Measurements from ENCODE around the gene DNMBP. TPM values are rescaled to one million over a fixed set of nuclear protein-coding genes. Genes with fewer than 3 reads are reported as not detected.

The DNMBP gene
- total and polyA plus RNA-seq, 2 of the 8 experiments (the other 6 are each of a cell fraction or from before 2014, with no cell fraction given): 19.1 to 26.4 TPM

GRCh38 chr10:99853655-99854054 lies 156.1 kb downstream of the DNMBP start:
- FAIRE-seq (no peak), DNase-seq (ENCODE audit: low read depth in 1 of 2, low spot score in 2 of 2) (no peak)
- ChIA-PET CTCF (ENCODE audit: partially characterized antibody) (interaction anchor here (0.6 to 10.8 kb wide), 13 partner anchors 8 to 1876 kb away, joined by 3 to 100 read pairs (median 5); no protein-coding TSS in a partner anchor), POLR2A (ENCODE audit: partially characterized antibody) (interaction anchor here (0.6 to 1.2 kb wide), 2 partner anchors 20 to 91 kb away, joined by 4 to 5 read pairs; no protein-coding TSS in a partner anchor)
- H3K4me1 ChIP-seq (replicated peaks in 1 of 4; ENCODE audit: control insufficient read depth in 3 of 4, insufficient read depth in 4 of 4, low read length in 3 of 4): peaks cover 8 to 22% (median 16%) of the 10 kb centered on the region in 4 experiments; a peak in 6 of 7 replicates
- no peak overlapping the region for H2AK5ac ChIP-seq (ENCODE audit: low read depth, low read length)
- H4K20me1 ChIP-seq (replicated peaks in 1 of 2; ENCODE audit: control insufficient read depth in 1 of 2, insufficient read depth in 2 of 2, low read length in 2 of 2): no peaks in the 10 kb centered on the region
- no peak overlapping the region for H2BK12ac ChIP-seq (ENCODE audit: low read depth, low read length)
- no peak overlapping the region for H2BK5ac ChIP-seq (ENCODE audit: low read depth, low read length)
- H3K23me2 ChIP-seq (ENCODE audit: low read depth, low read length): no peaks in the 10 kb centered on the region
- no peak overlapping the region for H3K9ac ChIP-seq (replicated peaks in 1 of 4; ENCODE audit: extremely low read depth in 1 of 4, low read depth in 3 of 4, low read length in 3 of 4)
- H2BK15ac ChIP-seq (ENCODE audit: low read length): no peak overlapping the region
- WGBS, 2 experiments (ENCODE audit: extremely low coverage in 1 of 2, insufficient coverage in 1 of 2, insufficient read length in 1 of 2, insufficient replicate concordance in 2 of 2, low coverage in 1 of 2, low lambda C conversion rate in 2 of 2, missing lambda C conversion rate in 1 of 2): 87 to 100% methylated on average over 1 to 3 of the region's 3 CpGs
- no peak overlapping the region for H4K5ac ChIP-seq (ENCODE audit: insufficient read length, low read depth, low read length)
- no peak overlapping the region for H3K23ac ChIP-seq (ENCODE audit: insufficient read length)
- no peaks in the 10 kb centered on the region for H3K79me1 ChIP-seq (ENCODE audit: low read depth, low read length)
- H3K4me2 ChIP-seq (ENCODE audit: insufficient read depth in 1 of 2, low read depth in 2 of 2, low read length in 2 of 2): no peak overlapping the region
- no peak overlapping the region for H4K8ac ChIP-seq (ENCODE audit: extremely low read depth, insufficient read depth, low read length)
- H3K27ac ChIP-seq (ENCODE audit: low read depth, low read length): no peak overlapping the region
- H3K36me3 ChIP-seq (ENCODE audit: control insufficient read depth in 2 of 4, insufficient read depth in 4 of 4, low read length in 3 of 4): no peaks in the 10 kb centered on the region
- H3K56ac ChIP-seq (replicated peaks; ENCODE audit: insufficient read length, low read depth, low read length): no peak overlapping the region
- H2AFZ ChIP-seq (ENCODE audit: low read length): no peak overlapping the region
- no peaks in the 10 kb centered on the region for H3K79me2 ChIP-seq (ENCODE audit: control insufficient read depth in 1 of 2, insufficient read depth in 2 of 2, low read length in 2 of 2)
- no peak overlapping the region for H3K14ac ChIP-seq (ENCODE audit: insufficient read length)
- H2BK120ac ChIP-seq (replicated peaks; ENCODE audit: low read depth, low read length): no peak overlapping the region
- H3K27me3 ChIP-seq (replicated peaks in 1 of 4; ENCODE audit: control insufficient read depth in 3 of 4, extremely low read depth in 1 of 4, insufficient read depth in 3 of 4, low read length in 3 of 4): no peaks in the 10 kb centered on the region
- H2BK20ac ChIP-seq (ENCODE audit: low read length): no peak overlapping the region
- no peak overlapping the region for H4K91ac ChIP-seq (replicated peaks; ENCODE audit: insufficient read length, low read length)
- no peaks in the 10 kb centered on the region for H3K9me3 ChIP-seq (ENCODE audit: insufficient read depth in 2 of 2, low read depth in 1 of 2, low read length in 1 of 2)
- no peak overlapping the region for H3K4me3 ChIP-seq (ENCODE audit: extremely low read depth in 1 of 4, insufficient read depth in 2 of 4, low read depth in 3 of 4, low read length in 4 of 4)
- no peak overlapping the region for H3K18ac ChIP-seq (ENCODE audit: extremely low read depth, low read length)
- H3K4ac ChIP-seq (replicated peaks; ENCODE audit: insufficient read length, low read depth, low read length): no peak overlapping the region
- TF ChIP-seq TEAD4 (IDR thresholded peaks at IDR 0.05; ENCODE audit: low read depth, low read length) (no peak), SRF (IDR thresholded peaks at IDR 0.05; ENCODE audit: low read depth, low read length) (no peak), HDAC6 (IDR thresholded peaks at IDR 0.05; ENCODE audit: low read depth, low read length) (no peak), CHD1 (IDR thresholded peaks at IDR 0.05; ENCODE audit: low read depth, low read length) (no peak), EP300 (IDR thresholded peaks at IDR 0.05; ENCODE audit: borderline replicate concordance in 1 of 2, low read depth in 2 of 2, low read length in 2 of 2) (no peak)

Measured in H1 (cell line).